Stimulated activated CD4-positive, alpha-beta T cell treated with anti-CD3 and anti-CD28 coated beads, Interleukin-4, amount 100 ng/mL, for 24 hours (primary cell): ENCODE results near the gene EIF4B.

ENCODE experiments used
- DNase-seq: peaks from one replicate; pipeline ENCODE4 v3.0.0-alpha.2; 2020

Gene EIF4B

GRCh38 chr12:53047221-53048032, 41.2 kb downstream of the EIF4B start:
- DNase-seq: peak; percentile 61

GRCh38 chr12:53048033-53048779, 42.0 kb downstream of the EIF4B start:
- DNase-seq: peak; percentile 4

DNA sequence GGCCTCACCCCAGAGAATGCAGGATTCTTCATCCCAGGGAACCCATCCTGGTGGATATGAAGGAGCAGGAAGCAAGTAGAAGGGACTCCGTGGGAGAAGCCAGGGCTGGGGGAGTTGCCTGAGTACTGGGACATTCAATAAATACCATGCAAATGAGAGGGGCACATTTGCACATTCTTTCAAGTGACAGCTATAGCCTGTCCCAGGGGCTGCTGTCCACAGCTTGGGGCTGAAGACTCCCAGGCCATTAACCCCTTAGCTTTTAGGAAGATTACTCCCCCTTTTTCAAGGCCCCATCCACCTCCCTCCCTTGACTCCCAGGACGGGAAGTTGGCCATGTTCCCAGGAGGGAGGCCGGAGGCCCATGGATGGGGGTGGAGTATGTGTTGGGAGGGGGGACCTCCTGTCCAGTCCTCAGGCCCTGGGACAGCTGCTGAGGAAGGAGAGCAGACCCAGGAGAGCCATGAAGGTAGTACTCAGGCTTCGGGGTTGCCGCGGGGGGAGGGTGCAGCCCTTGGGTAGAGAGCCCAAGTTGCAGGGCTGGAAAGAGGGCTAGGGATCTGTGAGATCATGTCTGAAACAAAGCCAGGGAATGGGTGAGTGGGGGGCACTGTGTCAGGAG, 42.6 kb downstream of the EIF4B start:
- DNase-seq: peak; percentile 3

- peak; percentile 13 for DNase-seq
These were observed 43.5 kb downstream of the EIF4B start, which contains the start of gene TNS2 for GRCh38 chr12:53049571-53050318. Gene TNS2 (plus strand): TSS chr12:53050065. CDS start chr12:53050186, 121 bp downstream.

- DNase-seq: no peak
These were observed 44.3 kb downstream of the EIF4B start for GRCh38 chr12:53050426-53051057.

- no peak for DNase-seq
These were observed 45.0 kb downstream of the EIF4B start for GRCh38 chr12:53051058-53051880.

GRCh38 chr12:53051881-53052412, 45.7 kb downstream of the EIF4B start:
- DNase-seq: no peak

DNA sequence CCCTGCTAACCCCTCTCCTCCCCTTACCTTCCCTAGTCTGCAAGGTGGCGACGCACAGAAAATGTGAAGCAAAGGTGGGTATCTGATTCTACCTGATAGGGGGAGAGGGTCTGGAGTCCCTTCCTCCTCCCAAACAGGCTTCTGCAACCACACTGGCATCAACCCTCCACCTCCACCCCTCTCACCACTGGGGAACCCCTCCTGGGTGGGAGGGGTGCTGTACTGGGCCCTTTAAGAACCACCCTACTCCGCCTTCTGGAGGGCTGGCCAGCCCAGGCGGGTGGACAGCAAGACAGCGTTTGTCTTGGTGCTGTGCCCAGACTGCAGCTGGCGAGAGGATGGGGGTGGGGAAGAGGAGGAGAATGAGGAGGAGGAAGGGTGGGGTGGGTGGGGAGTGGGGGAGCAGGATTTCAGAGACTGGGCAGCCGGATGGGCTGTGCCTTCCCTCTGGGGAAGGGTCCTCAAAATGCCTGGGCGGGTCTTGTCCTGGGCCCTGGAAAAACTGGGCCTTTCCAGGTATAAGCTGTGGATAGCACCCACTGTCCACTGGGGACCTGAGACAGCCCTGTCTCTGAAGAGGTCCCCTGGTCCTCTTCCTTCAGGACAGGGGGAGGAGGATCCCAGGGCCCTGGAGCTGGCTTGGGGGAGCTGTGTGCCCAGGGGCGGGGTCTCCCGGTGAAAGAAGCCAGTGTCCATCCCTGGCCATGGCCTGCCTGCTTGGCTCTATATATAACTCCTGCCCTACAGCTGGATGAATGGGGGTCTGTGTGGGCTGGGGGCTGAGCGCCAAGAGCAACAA, 46.4 kb downstream of the EIF4B start:
- no peak for DNase-seq

DNA sequence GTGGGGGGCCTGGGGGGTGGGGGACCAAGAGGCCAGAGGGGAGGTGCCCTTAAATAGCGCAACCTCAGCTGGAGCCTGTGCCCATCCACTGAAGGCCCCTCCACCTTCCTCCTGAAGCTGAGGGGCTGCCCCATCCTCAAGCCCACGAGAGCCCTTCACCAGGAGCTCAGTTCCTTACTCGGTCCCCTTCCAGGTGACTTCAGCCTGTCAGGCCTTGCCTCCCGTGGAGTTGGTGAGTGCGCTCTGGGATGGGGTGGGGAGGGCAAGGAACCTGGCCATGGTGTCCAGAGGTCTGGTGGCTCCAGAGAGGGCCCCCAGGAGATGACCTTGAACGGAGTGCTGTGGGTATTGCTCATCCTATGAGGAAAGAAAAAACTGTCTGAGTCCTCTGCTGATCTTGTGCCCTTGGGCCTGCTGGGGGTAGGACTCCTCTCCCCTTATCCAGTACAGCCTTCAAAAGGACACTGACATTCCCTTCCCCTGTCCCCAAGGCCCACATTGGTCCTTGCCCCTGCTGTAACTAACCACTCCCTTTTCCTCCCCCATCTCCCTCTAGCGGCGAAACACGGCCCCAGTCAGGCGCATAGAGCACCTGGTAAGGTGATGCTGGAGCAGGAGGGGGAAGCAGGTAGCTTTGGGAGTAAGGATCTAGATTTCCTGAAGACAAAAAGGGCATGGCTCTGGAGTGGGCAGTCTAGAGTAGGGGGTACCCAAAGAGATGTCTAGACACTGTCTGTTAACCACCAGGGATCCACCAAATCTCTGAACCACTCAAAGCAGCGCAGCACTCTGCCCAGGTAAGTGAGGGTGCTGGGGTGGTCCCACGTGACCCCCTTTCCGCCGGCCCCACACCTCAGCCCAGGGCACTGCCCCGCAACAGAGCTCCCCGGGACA, 47.2 kb downstream of the EIF4B start:
- peak; percentile 61 for DNase-seq

DNA sequence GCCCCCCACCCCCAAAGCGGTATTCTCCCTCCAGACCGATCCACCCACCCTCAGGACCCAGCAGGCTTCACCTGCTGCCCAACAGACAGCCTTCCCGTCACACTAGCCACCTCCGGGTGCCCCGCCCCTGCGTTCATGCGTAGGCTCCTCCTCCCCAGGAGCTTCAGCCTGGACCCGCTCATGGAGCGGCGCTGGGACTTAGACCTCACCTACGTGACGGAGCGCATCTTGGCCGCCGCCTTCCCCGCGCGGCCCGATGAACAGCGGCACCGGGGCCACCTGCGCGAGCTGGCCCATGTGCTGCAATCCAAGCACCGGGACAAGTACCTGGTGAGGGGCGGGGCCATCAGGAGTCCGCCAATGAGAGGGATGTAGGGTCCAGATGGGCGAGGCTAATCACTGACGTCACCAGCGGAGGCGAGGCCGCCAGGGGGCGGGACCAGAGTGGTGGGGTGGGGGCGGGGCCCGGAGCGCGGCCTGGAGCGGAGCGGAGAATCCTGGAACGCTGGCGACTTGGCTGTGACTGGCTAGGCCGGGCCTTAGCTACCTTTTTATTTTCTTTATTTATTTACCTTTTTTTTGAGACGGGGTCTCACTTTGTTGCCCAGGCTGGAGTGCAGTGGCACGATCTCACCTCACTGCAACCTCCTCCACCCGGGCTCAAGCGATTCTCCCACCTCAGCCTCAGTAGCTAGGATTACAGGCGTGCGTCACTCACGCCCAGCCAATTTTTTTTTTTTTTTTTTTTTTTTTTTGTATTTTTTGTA, 48.0 kb downstream of the EIF4B start:
- DNase-seq: peak; percentile 93

DNA sequence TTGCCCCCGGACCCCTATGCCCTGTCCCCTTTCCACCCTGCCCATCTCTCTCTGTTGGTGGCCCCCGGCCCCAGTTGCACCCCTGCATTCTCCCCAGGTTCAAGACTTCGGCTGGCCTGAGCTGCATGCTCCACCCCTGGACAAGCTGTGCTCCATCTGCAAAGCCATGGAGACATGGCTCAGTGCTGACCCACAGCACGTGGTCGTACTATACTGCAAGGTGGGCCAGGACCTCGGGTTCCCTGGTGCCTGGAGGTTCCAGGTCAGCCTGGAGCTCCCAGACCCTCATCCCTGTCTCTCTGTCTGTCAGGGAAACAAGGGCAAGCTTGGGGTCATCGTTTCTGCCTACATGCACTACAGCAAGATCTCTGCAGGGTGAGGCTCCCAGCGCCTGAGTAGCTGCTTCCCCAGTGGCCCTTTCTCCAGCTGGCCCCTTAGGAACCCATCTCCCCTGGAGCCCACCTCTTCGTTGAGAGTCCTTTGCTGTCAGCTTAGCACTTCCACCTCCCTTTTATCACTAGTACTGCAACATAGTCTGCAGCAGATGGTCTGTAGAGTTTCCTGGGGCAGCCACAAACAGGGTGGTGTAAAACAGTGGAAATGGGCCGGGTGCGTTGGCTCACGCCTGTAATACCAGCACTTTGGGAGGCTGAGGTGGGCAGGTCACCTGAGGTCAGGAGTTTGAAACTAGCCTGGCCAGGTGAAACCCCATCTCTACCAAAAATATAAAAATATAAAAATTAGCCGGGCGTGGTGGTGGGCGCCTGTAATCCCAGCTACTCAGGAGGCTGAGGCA, 49.4 kb downstream of the EIF4B start:
- DNase-seq: no peak

- no peak for DNase-seq
These were observed 50.0 kb downstream of the EIF4B start for GRCh38 chr12:53056296-53056695.

DNA sequence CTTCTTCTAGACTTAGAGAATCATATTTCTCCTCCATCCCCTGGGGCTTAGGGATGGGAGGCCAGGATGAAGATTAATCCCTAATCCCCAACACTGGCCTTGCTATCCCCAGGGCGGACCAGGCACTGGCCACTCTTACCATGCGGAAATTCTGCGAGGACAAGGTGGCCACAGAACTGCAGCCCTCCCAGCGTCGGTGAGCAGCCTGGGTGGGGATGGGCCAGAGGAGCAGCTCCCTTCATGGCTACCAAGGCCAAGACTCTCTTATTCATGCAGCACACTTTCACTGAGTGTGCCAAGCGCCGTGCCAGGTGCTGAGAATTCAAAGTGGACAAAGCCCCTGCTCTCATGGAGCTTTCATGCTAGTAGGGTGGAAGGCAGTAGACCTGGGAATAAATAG, 50.6 kb downstream of the EIF4B start:
- DNase-seq: no peak

DNA sequence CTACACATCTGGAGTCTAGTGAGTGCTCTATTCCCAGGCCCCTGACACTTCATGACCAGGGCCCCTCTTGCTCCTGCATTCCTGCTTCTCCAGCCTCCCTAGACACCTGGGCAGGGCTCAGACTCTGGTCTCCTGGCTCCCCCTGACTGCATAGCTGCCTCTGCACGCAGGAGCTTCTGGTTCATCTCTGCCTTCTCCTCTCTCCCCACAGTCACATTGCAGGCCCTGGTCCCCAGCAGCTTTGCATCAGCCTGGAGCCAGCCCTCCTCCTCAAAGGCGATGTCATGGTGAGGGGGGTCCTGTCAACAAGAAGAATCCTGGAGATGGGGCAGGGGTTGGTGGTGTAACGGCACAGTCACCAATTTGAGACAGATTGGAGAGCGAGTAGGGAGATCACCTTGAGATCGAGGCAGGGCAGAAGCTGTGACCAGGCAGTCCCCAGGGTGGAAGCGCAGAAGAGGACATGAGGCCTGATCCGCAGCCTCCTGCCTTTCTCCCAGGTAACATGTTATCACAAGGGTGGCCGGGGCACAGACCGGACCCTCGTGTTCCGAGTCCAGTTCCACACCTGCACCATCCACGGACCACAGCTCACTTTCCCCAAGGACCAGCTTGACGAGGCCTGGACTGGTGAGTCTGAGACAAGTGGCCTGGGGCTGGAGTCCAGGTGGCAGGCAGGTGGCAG, 51.7 kb downstream of the EIF4B start:
- DNase-seq: no peak

DNA sequence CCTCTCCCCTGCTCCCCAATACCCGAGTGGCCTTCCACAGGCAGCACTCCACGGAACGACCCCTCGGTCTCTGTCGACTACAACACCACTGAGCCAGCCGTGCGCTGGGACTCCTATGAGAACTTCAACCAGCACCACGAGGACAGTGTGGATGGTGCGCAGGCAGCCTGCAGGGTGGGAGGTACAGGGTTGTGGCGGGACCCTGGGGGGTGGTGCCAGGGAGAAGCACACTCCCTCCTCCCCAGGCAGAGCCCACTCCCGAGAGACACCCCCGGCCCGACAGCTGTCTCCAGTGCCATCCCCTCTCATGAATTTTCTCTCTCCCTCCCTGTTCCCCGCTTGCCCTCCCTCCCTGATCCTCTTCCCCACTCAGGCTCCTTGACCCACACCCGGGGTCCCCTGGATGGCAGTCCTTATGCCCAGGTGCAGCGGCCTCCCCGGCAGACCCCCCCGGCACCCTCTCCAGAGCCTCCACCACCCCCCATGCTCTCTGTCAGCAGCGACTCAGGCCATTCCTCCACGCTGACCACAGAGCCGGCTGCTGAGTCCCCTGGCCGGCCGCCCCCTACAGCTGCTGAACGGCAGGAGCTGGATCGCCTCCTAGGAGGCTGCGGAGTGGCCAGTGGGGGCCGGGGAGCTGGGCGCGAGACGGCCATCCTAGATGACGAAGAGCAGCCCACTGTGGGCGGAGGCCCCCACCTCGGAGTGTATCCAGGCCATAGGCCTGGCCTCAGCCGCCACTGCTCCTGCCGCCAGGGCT, 52.6 kb downstream of the EIF4B start:
- DNase-seq: no peak

- DNase-seq: no peak
These were observed 53.3 kb downstream of the EIF4B start for GRCh38 chr12:53059434-53060063.
